ENCODE measurements around the gene PTPN14.

Gene PTPN14

DNA sequence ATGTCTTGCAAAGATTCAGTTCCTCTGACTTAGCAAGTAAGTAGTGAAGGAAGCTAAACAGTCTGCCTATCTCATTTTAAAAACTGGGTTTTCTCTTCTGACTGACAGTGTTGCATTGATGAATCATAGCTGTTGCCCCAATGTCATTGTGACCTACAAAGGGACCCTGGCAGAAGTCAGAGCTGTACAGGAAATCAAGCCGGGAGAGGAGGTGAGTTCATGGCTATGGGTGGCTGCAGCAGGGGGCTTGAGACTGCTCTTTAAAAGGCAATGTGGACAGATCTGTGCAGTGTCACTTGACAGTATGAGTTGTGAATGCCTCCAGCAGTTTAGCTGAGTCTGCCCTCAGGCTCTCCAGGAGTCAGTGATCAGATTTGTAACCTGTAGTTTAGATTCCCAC, 223.9 kb downstream of the PTPN14 start:
- H3K79me2 ChIP-seq (ENCODE audit: control insufficient read depth, insufficient read depth, low read length, poor library complexity): no peaks in the 10 kb centered on the region
- H3K9ac ChIP-seq (ENCODE audit: low read length): no peak overlapping the region
- H3K14ac ChIP-seq (ENCODE audit: low read length): no peak overlapping the region
- H2BK12ac ChIP-seq (ENCODE audit: low read length): no peak overlapping the region
- H3K27me3 ChIP-seq (ENCODE audit: insufficient read depth, low read length): no peaks in the 10 kb centered on the region
- no peak overlapping the region for H4K91ac ChIP-seq (ENCODE audit: low read depth, low read length)
- peak overlapping the region; percentile 37 for H3K27ac ChIP-seq (ENCODE audit: low read depth, low read length)
- H3K18ac ChIP-seq (ENCODE audit: low read length): no peak overlapping the region
- H3K4ac ChIP-seq (ENCODE audit: low read depth, low read length): no peak overlapping the region
- H3K4me3 ChIP-seq (ENCODE audit: low read depth, low read length): no peak overlapping the region
- peak in 1 of 2 donors; percentile 40 for DNase-seq
- no peak overlapping the region for H2BK5ac ChIP-seq (ENCODE audit: low read depth, low read length, poor library complexity)
- no peak overlapping the region for H2AK5ac ChIP-seq (ENCODE audit: low read length)
- no peak overlapping the region for H2BK120ac ChIP-seq (ENCODE audit: insufficient read depth, low read length, poor library complexity)
- peaks cover 9 to 24% of the 10 kb centered on the region in 2 experiments for H3K36me3 ChIP-seq (ENCODE audit: control insufficient read depth in 1 of 2, insufficient read depth in 2 of 2, low read length in 2 of 2)
- no peak overlapping the region for H4K12ac ChIP-seq (ENCODE audit: low read depth, low read length)
- H3K23ac ChIP-seq (ENCODE audit: low read length): no peak overlapping the region
- H3K4me2 ChIP-seq (ENCODE audit: low read length): no peak overlapping the region
- no peaks in the 10 kb centered on the region for H3K9me3 ChIP-seq (ENCODE audit: insufficient read depth, low read depth, low read length)
- peaks cover 20% of the 10 kb centered on the region for H3K79me1 ChIP-seq (ENCODE audit: low read length)
- WGBS (ENCODE audit: extremely low coverage, insufficient coverage, insufficient read length): no CpG with 5 or more reads among the region's 1 CpG
- H4K8ac ChIP-seq (ENCODE audit: low read depth, low read length): no peak overlapping the region
- H3K4me1 ChIP-seq (ENCODE audit: control insufficient read depth in 1 of 2, insufficient read depth in 2 of 2, low read length in 2 of 2): peaks cover 17 to 29% of the 10 kb centered on the region in 2 experiments
- H2AFZ ChIP-seq (ENCODE audit: insufficient read depth, low read length, poor library complexity): no peak overlapping the region

DNA sequence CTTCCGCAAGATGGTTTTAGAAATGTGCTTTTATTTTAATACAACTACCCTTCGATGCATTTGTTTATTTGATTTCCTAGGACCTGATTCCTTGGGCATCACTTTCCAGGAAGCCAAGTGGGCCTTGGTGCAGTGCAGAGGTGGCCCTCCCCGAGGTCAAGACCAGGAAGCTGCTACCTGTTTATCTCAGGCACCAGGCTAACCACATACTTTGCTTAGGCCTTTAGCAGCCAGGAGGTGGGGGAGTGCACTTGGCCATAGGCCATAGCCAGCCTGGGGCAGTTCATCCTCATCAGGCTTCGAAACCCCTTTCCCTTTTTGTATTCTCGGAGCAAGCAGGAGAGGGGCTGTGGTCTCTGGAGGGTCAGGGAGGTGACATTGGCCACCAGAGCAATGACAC, 225.0 kb downstream of the PTPN14 start:
- Histone ChIP-seq H2BK5ac (ENCODE audit: low read depth, low read length, poor library complexity) (no peak overlapping the region), H3K79me2 (ENCODE audit: control insufficient read depth, insufficient read depth, low read length, poor library complexity) (no peaks in the 10 kb centered on the region), H3K23ac (ENCODE audit: low read length) (no peak overlapping the region), H3K9me3 (ENCODE audit: insufficient read depth, low read depth, low read length) (no peaks in the 10 kb centered on the region), H3K4me3 (ENCODE audit: low read depth, low read length) (no peak overlapping the region), H3K9ac (ENCODE audit: low read length) (no peak overlapping the region), H2AFZ (ENCODE audit: insufficient read depth, low read length, poor library complexity) (no peak overlapping the region), H3K4me2 (ENCODE audit: low read length) (no peak overlapping the region), H3K27me3 (ENCODE audit: insufficient read depth, low read length) (no peaks in the 10 kb centered on the region), H4K12ac (ENCODE audit: low read depth, low read length) (no peak overlapping the region), H3K27ac (ENCODE audit: low read depth, low read length) (peak overlapping the region; percentile 37), H3K79me1 (ENCODE audit: low read length) (peaks cover 20% of the 10 kb centered on the region), H3K36me3 (ENCODE audit: control insufficient read depth in 1 of 2, insufficient read depth in 2 of 2, low read length in 2 of 2) (peaks cover 5 to 21% of the 10 kb centered on the region in 2 experiments), H2BK120ac (ENCODE audit: insufficient read depth, low read length, poor library complexity) (no peak overlapping the region), H3K4ac (ENCODE audit: low read depth, low read length) (no peak overlapping the region), H2BK12ac (ENCODE audit: low read length) (peak overlapping the region; percentile 46), H2AK5ac (ENCODE audit: low read length) (no peak overlapping the region), H3K18ac (ENCODE audit: low read length) (peak overlapping the region; percentile 2), H4K8ac (ENCODE audit: low read depth, low read length) (no peak overlapping the region), H3K4me1 (ENCODE audit: control insufficient read depth in 1 of 2, insufficient read depth in 2 of 2, low read length in 2 of 2) (peaks cover 17 to 29% of the 10 kb centered on the region in 2 experiments), H3K14ac (ENCODE audit: low read length) (peak overlapping the region; percentile 5), H4K91ac (ENCODE audit: low read depth, low read length) (peak overlapping the region; percentile 40)
- no peak for DNase-seq
- no CpG with 5 or more reads among the region's 5 CpGs for WGBS (ENCODE audit: extremely low coverage, insufficient coverage, insufficient read length)

DNA sequence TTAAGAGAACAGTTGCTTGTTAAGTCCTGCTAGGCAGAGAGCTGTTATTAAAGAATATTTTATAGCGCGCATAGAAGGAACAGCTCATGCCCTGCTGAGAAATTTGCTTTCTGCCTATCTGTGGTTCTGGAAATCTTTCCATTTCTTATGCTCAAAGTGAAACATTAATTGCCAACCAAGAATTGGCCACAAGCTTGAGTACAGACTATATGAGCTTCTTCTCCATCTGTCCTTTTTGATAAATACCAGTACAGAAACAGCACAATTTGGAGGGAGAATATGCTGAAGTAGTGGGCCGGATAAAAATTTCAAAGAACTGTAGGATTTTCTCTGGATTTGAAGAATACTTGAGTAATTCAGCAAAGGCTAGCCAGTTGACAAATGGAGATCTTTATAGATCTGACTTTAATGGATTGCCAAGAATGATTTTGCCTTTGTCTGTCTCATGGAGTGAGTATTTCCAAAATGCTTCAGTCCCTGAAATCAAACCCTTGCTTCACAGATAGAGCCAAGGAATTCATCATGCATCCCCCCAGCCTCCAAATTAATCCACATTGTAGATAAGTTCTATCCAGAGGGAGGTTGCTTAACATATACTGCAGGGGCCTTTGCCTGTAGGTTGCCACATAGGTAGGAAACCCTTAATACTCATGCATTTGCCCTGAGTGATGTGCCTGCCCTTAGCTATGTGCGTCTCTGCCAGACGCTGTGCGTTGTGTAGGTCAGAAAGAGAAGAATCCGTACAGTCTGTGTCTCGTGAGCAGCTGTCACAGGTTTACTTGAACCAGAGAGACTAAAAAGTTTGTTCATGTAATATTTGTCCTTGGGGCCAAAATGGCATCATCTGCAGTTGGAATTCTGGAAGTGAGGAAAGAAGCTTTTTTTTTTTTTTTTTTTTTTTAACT, 226.3 kb downstream of the PTPN14 start:
- Histone ChIP-seq H4K8ac (ENCODE audit: low read depth, low read length) (no peak overlapping the region), H3K4ac (ENCODE audit: low read depth, low read length) (no peak overlapping the region), H3K9me3 (ENCODE audit: insufficient read depth, low read depth, low read length) (no peaks in the 10 kb centered on the region), H3K18ac (ENCODE audit: low read length) (peak overlapping the region; percentile 47), H3K9ac (ENCODE audit: low read length) (no peak overlapping the region), H3K4me3 (ENCODE audit: low read depth, low read length) (no peak overlapping the region), H3K4me2 (ENCODE audit: low read length) (no peak overlapping the region), H3K27ac (ENCODE audit: low read depth, low read length) (no peak overlapping the region), H3K23ac (ENCODE audit: low read length) (no peak overlapping the region), H2AFZ (ENCODE audit: insufficient read depth, low read length, poor library complexity) (no peak overlapping the region), H3K79me1 (ENCODE audit: low read length) (peaks cover 13% of the 10 kb centered on the region), H3K4me1 (ENCODE audit: control insufficient read depth in 1 of 2, insufficient read depth in 2 of 2, low read length in 2 of 2) (peaks cover 15 to 26% of the 10 kb centered on the region in 2 experiments), H4K12ac (ENCODE audit: low read depth, low read length) (no peak overlapping the region), H2BK5ac (ENCODE audit: low read depth, low read length, poor library complexity) (no peak overlapping the region), H2AK5ac (ENCODE audit: low read length) (no peak overlapping the region), H3K36me3 (ENCODE audit: control insufficient read depth in 1 of 2, insufficient read depth in 2 of 2, low read length in 2 of 2) (peaks cover 9 to 18% of the 10 kb centered on the region in 2 experiments), H4K91ac (ENCODE audit: low read depth, low read length) (no peak overlapping the region), H3K27me3 (ENCODE audit: insufficient read depth, low read length) (no peaks in the 10 kb centered on the region), H2BK120ac (ENCODE audit: insufficient read depth, low read length, poor library complexity) (no peak overlapping the region), H3K79me2 (ENCODE audit: control insufficient read depth, insufficient read depth, low read length, poor library complexity) (no peaks in the 10 kb centered on the region), H2BK12ac (ENCODE audit: low read length) (peak overlapping the region; percentile 8), H3K14ac (ENCODE audit: low read length) (no peak overlapping the region)
- WGBS (ENCODE audit: extremely low coverage, insufficient coverage, insufficient read length): no CpG with 5 or more reads among the region's 8 CpGs
- no peak for DNase-seq

GRCh38 chr1:214321705-214322453, 229.5 kb downstream of the PTPN14 start:
- Histone ChIP-seq H3K27me3 (ENCODE audit: insufficient read depth, low read length) (no peaks in the 10 kb centered on the region), H3K4me1 (ENCODE audit: control insufficient read depth in 1 of 2, insufficient read depth in 2 of 2, low read length in 2 of 2) (peaks cover 5 to 6% of the 10 kb centered on the region in 2 experiments), H4K12ac (ENCODE audit: low read depth, low read length) (no peak overlapping the region), H2BK5ac (ENCODE audit: low read depth, low read length, poor library complexity) (no peak overlapping the region), H4K8ac (ENCODE audit: low read depth, low read length) (no peak overlapping the region), H3K79me2 (ENCODE audit: control insufficient read depth, insufficient read depth, low read length, poor library complexity) (no peaks in the 10 kb centered on the region), H4K91ac (ENCODE audit: low read depth, low read length) (no peak overlapping the region), H3K4me2 (ENCODE audit: low read length) (no peak overlapping the region), H2AFZ (ENCODE audit: insufficient read depth, low read length, poor library complexity) (no peak overlapping the region), H2BK120ac (ENCODE audit: insufficient read depth, low read length, poor library complexity) (no peak overlapping the region), H3K9ac (ENCODE audit: low read length) (no peak overlapping the region), H3K9me3 (ENCODE audit: insufficient read depth, low read depth, low read length) (no peaks in the 10 kb centered on the region), H3K18ac (ENCODE audit: low read length) (no peak overlapping the region), H3K4me3 (ENCODE audit: low read depth, low read length) (no peak overlapping the region), H2AK5ac (ENCODE audit: low read length) (no peak overlapping the region), H3K23ac (ENCODE audit: low read length) (no peak overlapping the region), H3K4ac (ENCODE audit: low read depth, low read length) (no peak overlapping the region), H2BK12ac (ENCODE audit: low read length) (no peak overlapping the region), H3K36me3 (ENCODE audit: control insufficient read depth in 1 of 2, insufficient read depth in 2 of 2, low read length in 2 of 2) (peaks cover 12 to 18% of the 10 kb centered on the region in 2 experiments), H3K79me1 (ENCODE audit: low read length) (peaks cover under 1% of the 10 kb centered on the region), H3K14ac (ENCODE audit: low read length) (no peak overlapping the region), H3K27ac (ENCODE audit: low read depth, low read length) (no peak overlapping the region)
- no peak for DNase-seq
- WGBS (ENCODE audit: extremely low coverage, insufficient coverage, insufficient read length): no CpG with 5 or more reads among the region's 5 CpGs
